Trophoblast cell (in vitro differentiated cells and primary cell): ENCODE data around the gene MAS1.
A peak's percentile ranks its signal among the peaks of the same experiment; 100 is the strongest.

Source experiments
- DNase-seq, 2 donors: peaks; one replicate each; pipeline ENCODE4 v3.0.0-alpha.2; 2016
- H2AFZ ChIP-seq: 2 replicates; pipeline ENCODE4 v1.6.1; 2013; ENCODE audit warnings: low read length, moderate library complexity, mild to moderate bottlenecking; ENCODE audit not compliant: insufficient read depth, poor library complexity
- H2AK5ac ChIP-seq: 2 replicates; pipeline ENCODE4 v1.6.1; 2013; ENCODE audit warnings: mild to moderate bottlenecking, low read length
- H2BK120ac ChIP-seq: 2 replicates; pipeline ENCODE4 v1.6.1; 2013; ENCODE audit warnings: low read length, mild to moderate bottlenecking, moderate library complexity; ENCODE audit not compliant: insufficient read depth, poor library complexity
- H2BK12ac ChIP-seq: 2 replicates; pipeline ENCODE4 v1.6.1; 2013; ENCODE audit warnings: mild to moderate bottlenecking, low read length, moderate library complexity
- H2BK5ac ChIP-seq: 2 replicates; pipeline ENCODE4 v1.6.1; 2013; ENCODE audit warnings: low read length, low read depth, moderate library complexity, mild to moderate bottlenecking; ENCODE audit not compliant: poor library complexity
- H3K14ac ChIP-seq: 2 replicates; pipeline ENCODE4 v1.6.1; 2013; ENCODE audit warnings: mild to moderate bottlenecking, low read length
- H3K18ac ChIP-seq: 2 replicates; pipeline ENCODE4 v1.6.1; 2013; ENCODE audit warnings: mild to moderate bottlenecking, low read length
- H3K23ac ChIP-seq: 2 replicates; pipeline ENCODE4 v1.6.1; 2013; ENCODE audit warnings: low read length
- H3K27ac ChIP-seq: 2 replicates; pipeline ENCODE4 v1.5.1; 2013; ENCODE audit warnings: low read depth, mild to moderate bottlenecking, inconsistent platforms, low read length, moderate library complexity
- H3K27me3 ChIP-seq: 2 replicates; pipeline ENCODE4 v1.6.1; 2013; ENCODE audit warnings: inconsistent platforms, mild to moderate bottlenecking, low read length, moderate library complexity; ENCODE audit not compliant: insufficient read depth
- H3K36me3 ChIP-seq, 2 experiments: 1 replicate in 1 of 2; 2 replicates in 1 of 2; pipeline ENCODE4 v1.6.1; 2013; ENCODE audit warnings: low read length in 2 of 2, mild to moderate bottlenecking in 2 of 2, moderate library complexity in 1 of 2; ENCODE audit not compliant: insufficient read depth in 2 of 2, control insufficient read depth in 1 of 2
- H3K4ac ChIP-seq: 2 replicates; pipeline ENCODE4 v1.6.1; 2013; ENCODE audit warnings: low read depth, mild to moderate bottlenecking, low read length, moderate library complexity
- H3K4me1 ChIP-seq, 2 experiments: 1 replicate in 1 of 2; 2 replicates in 1 of 2; pipeline ENCODE4 v1.6.1; 2013; ENCODE audit warnings: low read length in 2 of 2, mild to moderate bottlenecking in 2 of 2, moderate library complexity in 1 of 2; ENCODE audit not compliant: insufficient read depth in 2 of 2, control insufficient read depth in 1 of 2
- H3K4me2 ChIP-seq: 2 replicates; pipeline ENCODE4 v1.6.1; 2013; ENCODE audit warnings: inconsistent platforms, mild to moderate bottlenecking, low read length, moderate library complexity
- H3K4me3 ChIP-seq: 2 replicates; pipeline ENCODE4 v1.5.1; 2013; ENCODE audit warnings: mild to moderate bottlenecking, low read depth, low read length, inconsistent platforms
- H3K79me1 ChIP-seq: one replicate; pipeline ENCODE4 v1.6.1; 2013; ENCODE audit warnings: low read length
- H3K79me2 ChIP-seq: 2 replicates; pipeline ENCODE4 v1.6.1; 2013; ENCODE audit warnings: low read length, mild to moderate bottlenecking; ENCODE audit not compliant: control insufficient read depth, insufficient read depth, poor library complexity
- H3K9ac ChIP-seq: 2 replicates; pipeline ENCODE4 v1.6.1; 2013; ENCODE audit warnings: mild to moderate bottlenecking, low read length
- H3K9me3 ChIP-seq: 2 replicates; pipeline ENCODE4 v1.6.1; 2013; ENCODE audit warnings: low read depth, mild to moderate bottlenecking, control low read depth, inconsistent platforms, low read length; ENCODE audit not compliant: insufficient read depth
- H4K12ac ChIP-seq: 2 replicates; pipeline ENCODE4 v1.6.1; 2013; ENCODE audit warnings: low read depth, mild to moderate bottlenecking, low read length, moderate library complexity
- H4K8ac ChIP-seq: 2 replicates; pipeline ENCODE4 v1.6.1; 2013; ENCODE audit warnings: low read depth, mild to moderate bottlenecking, low read length, moderate library complexity
- H4K91ac ChIP-seq: one replicate; pipeline ENCODE4 v1.6.1; 2013; ENCODE audit warnings: low read depth, mild to moderate bottlenecking, low read length, moderate library complexity
- WGBS: extraction: QIAGEN DNeasy Blood & Tissue Kit; methylation state at CpG from one replicate; pipeline ENCODE4 v1.1.7; 2013; ENCODE audit warnings: missing lambda C conversion rate; ENCODE audit not compliant: insufficient read length, insufficient coverage; ENCODE audit errors: extremely low coverage; 5-methylcytosine and 5-hydroxymethylcytosine counted together

Gene MAS1

DNA sequence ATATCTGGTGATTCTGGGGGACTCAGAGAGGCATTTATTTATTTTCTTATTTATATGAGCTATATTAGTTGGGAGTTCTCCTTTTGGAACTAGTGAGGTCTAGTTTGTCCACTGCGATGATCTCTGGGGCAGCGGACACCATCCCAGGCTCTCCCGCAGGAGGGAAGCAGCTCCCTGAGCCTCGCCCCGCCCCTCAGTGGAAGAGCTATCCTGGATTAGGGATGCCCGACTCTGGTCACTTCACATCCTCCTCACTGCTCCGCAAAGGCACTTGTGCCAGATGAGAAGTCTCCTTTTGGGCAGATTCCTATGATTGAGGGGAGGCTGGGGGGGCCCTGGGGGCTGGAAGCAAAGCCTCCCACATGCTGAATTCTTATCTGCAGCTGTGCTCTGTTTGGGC lies 3.6 kb upstream of the MAS1 start:
- Histone ChIP-seq H3K4me3 (no peak overlapping the region), H2BK12ac (no peak overlapping the region), H4K8ac (no peak overlapping the region), H3K9ac (no peak overlapping the region), H3K9me3 (no peaks in the 10 kb centered on the region), H2AFZ (no peak overlapping the region), H3K36me3 (no peaks in the 10 kb centered on the region), H3K4me1 (peaks cover 20% of the 10 kb centered on the region in 2 experiments), H3K27me3 (no peaks in the 10 kb centered on the region), H3K4me2 (peak overlapping the region; percentile 3), H2BK5ac (peak overlapping the region; percentile 44), H4K91ac (peak overlapping the region; percentile 15), H3K4ac (no peak overlapping the region), H3K27ac (peak overlapping the region; percentile 46), H3K14ac (no peak overlapping the region), H3K23ac (no peak overlapping the region), H2BK120ac (peak overlapping the region; percentile 6), H3K79me2 (peaks cover 2% of the 10 kb centered on the region), H3K18ac (no peak overlapping the region), H2AK5ac (no peak overlapping the region), H3K79me1 (peaks cover 8% of the 10 kb centered on the region), H4K12ac (no peak overlapping the region)
- no CpG with 5 or more reads among the region's 7 CpGs for WGBS
- DNase-seq = no peak

GRCh38 chr6:159887761-159888160 lies 3.0 kb upstream of the MAS1 start:
- Histone ChIP-seq H3K14ac (no peak overlapping the region), H3K36me3 (no peaks in the 10 kb centered on the region), H2BK12ac (peak overlapping the region; percentile 78), H4K8ac (no peak overlapping the region), H3K4ac (no peak overlapping the region), H3K27me3 (no peaks in the 10 kb centered on the region), H3K4me2 (peak overlapping the region; percentile 3), H2BK120ac (peak overlapping the region; percentile 21), H3K23ac (no peak overlapping the region), H2BK5ac (peak overlapping the region; percentile 3), H3K18ac (no peak overlapping the region), H3K27ac (peak overlapping the region; percentile 53), H3K4me3 (no peak overlapping the region), H3K9ac (no peak overlapping the region), H4K91ac (peak overlapping the region; percentile 53), H3K79me2 (peaks cover 2% of the 10 kb centered on the region), H3K9me3 (no peaks in the 10 kb centered on the region), H4K12ac (no peak overlapping the region), H2AFZ (no peak overlapping the region), H3K79me1 (peaks cover 8% of the 10 kb centered on the region), H3K4me1 (peaks cover 24 to 25% of the 10 kb centered on the region in 2 experiments), H2AK5ac (no peak overlapping the region)
- DNase-seq = peak; percentile 5 to 58
- WGBS = no CpG with 5 or more reads among the region's 6 CpGs

DNA sequence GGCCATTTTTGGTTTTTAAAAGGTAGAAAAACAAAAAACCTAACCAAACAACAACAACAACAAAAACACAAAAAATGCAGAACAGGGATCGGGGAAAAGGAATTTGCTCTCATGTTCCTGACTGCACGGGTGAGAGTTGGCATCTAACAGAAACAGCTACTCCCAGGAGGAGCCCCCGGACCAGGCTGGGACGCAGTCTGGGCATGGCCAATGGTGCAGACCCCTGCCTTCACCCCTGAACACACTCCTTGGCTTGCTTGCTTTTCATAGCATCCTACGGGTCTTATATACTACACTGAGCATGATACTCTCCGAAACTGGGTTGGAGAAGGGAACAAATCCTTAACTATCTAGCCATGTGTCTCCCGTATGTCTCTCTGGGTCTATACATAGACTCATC lies 587 bp upstream of the MAS1 start:
- no peak overlapping the region for H4K12ac ChIP-seq
- H4K91ac ChIP-seq = no peak overlapping the region
- H3K9ac ChIP-seq = no peak overlapping the region
- H3K79me1 ChIP-seq = peaks cover 8% of the 10 kb centered on the region
- no peak overlapping the region for H2AFZ ChIP-seq
- no peak overlapping the region for H2AK5ac ChIP-seq
- H3K27me3 ChIP-seq = no peaks in the 10 kb centered on the region
- no peaks in the 10 kb centered on the region for H3K36me3 ChIP-seq
- no peaks in the 10 kb centered on the region for H3K9me3 ChIP-seq
- H3K18ac ChIP-seq = no peak overlapping the region
- H2BK5ac ChIP-seq = no peak overlapping the region
- H3K79me2 ChIP-seq = peaks cover 2% of the 10 kb centered on the region
- H3K4me2 ChIP-seq = no peak overlapping the region
- no peak overlapping the region for H4K8ac ChIP-seq
- H3K27ac ChIP-seq = no peak overlapping the region
- H3K4me1 ChIP-seq = peaks cover 25 to 30% of the 10 kb centered on the region in 2 experiments
- DNase-seq = no peak
- H3K4me3 ChIP-seq = no peak overlapping the region
- no peak overlapping the region for H2BK120ac ChIP-seq
- no peak overlapping the region for H3K4ac ChIP-seq
- no peak overlapping the region for H2BK12ac ChIP-seq
- no CpG with 5 or more reads among the region's 7 CpGs for WGBS
- no peak overlapping the region for H3K14ac ChIP-seq
- no peak overlapping the region for H3K23ac ChIP-seq

DNA sequence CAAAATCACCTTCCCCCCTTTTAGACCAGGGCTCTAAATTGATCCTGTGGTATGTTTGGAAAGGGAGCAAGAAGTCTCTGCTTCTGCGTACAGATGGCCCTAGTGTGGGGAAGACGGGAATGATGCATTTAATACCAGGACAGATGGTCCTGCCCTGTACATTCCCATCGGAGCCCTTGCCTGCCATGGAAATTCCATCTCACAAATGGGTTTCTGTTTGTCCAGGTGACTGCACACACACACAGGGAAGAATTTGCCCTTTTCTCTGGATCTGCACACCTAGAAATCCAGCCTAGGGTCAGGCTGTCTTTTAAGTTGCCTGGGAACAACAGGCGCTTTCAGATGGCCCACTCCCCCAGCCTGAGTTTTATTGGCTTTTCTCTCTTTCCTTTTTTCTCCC lies 1.3 kb downstream of the MAS1 start:
- H3K4me1 ChIP-seq = peaks cover 22 to 29% of the 10 kb centered on the region in 2 experiments
- no peak overlapping the region for H4K8ac ChIP-seq
- H2BK5ac ChIP-seq = no peak overlapping the region
- H3K79me2 ChIP-seq = peaks cover 2% of the 10 kb centered on the region
- H3K9me3 ChIP-seq = no peaks in the 10 kb centered on the region
- H3K27me3 ChIP-seq = no peaks in the 10 kb centered on the region
- H3K4ac ChIP-seq = no peak overlapping the region
- no peak overlapping the region for H2BK12ac ChIP-seq
- H2AFZ ChIP-seq = no peak overlapping the region
- H3K79me1 ChIP-seq = peaks cover 8% of the 10 kb centered on the region
- no peak overlapping the region for H3K27ac ChIP-seq
- H2AK5ac ChIP-seq = no peak overlapping the region
- DNase-seq = peak; percentile 9 to 45
- no peak overlapping the region for H3K14ac ChIP-seq
- no peak overlapping the region for H4K12ac ChIP-seq
- no CpG with 5 or more reads among the region's 4 CpGs for WGBS
- no peak overlapping the region for H3K18ac ChIP-seq
- no peak overlapping the region for H3K4me3 ChIP-seq
- no peaks in the 10 kb centered on the region for H3K36me3 ChIP-seq
- H2BK120ac ChIP-seq = no peak overlapping the region
- H3K4me2 ChIP-seq = peak overlapping the region; percentile 8
- H3K9ac ChIP-seq = no peak overlapping the region
- H4K91ac ChIP-seq = no peak overlapping the region
- no peak overlapping the region for H3K23ac ChIP-seq
